Neural crest cell (in vitro differentiated cells): ENCODE results near the gene PSMA2. TPM values are rescaled to one million over a fixed set of nuclear protein-coding genes. Genes with fewer than 3 reads are reported as not detected.

Experiments
- DNase-seq: peaks from one replicate; pipeline ENCODE4 v3.0.0; 2021; ENCODE audit warnings: low read depth, mixed read lengths, low spot score
- H3K27ac Mint-ChIP-seq: one replicate; pipeline ENCODE4 v1.8.0; 2021; ENCODE audit warnings: mild to moderate bottlenecking, mixed read lengths; ENCODE audit not compliant: unreplicated experiment
- H3K27me3 Mint-ChIP-seq: 2 replicates; pipeline ENCODE4 v1.8.0; 2021; ENCODE audit warnings: low read depth, mild to moderate bottlenecking, mixed read lengths
- H3K36me3 Mint-ChIP-seq: 2 replicates; pipeline ENCODE4 v1.8.0; 2021; ENCODE audit warnings: low read depth, mild to moderate bottlenecking, mixed read lengths
- H3K4me1 Mint-ChIP-seq: 2 replicates; pipeline ENCODE4 v1.8.0; 2021; ENCODE audit warnings: mixed read lengths
- H3K4me3 Mint-ChIP-seq: one replicate; pipeline ENCODE4 v1.8.0; 2021; ENCODE audit warnings: mild to moderate bottlenecking, mixed read lengths
- H3K9me3 Mint-ChIP-seq: 2 replicates; pipeline ENCODE4 v1.8.0; 2021; ENCODE audit warnings: mixed read lengths
- CTCF ChIP-seq: fragments of 200-600 bp; sonication (generic); conservative IDR thresholded peaks from 2 replicates; pipeline ENCODE4 v1.5.0; 2021; ENCODE audit warnings: antibody characterized with exemption, mild to moderate bottlenecking
- long read RNA-seq: library from polyadenylated mRNA; unstranded; transcript quantifications from one replicate; pipeline ENCODE4 v2.0.0, GENCODE V29; 2020
- total RNA-seq: library from RNA; stranded (reverse); gene quantifications from 2 replicates; pipeline ENCODE4 v1.2.1, GENCODE V29; 2021

The PSMA2 gene
- total RNA-seq = 128 and 130 TPM in 2 replicates
- long read RNA-seq, transcript PSMA2-201 (8 exons, 1,487 nt) = major isoform, 329 of 337 reads
- long read RNA-seq, partial matches to known transcripts = 5 of 337 reads
- long read RNA-seq, other reads (novel, unspliced or antisense) = 2 of 337 reads

- no peaks in the 10 kb centered on the region for H3K27me3 Mint-ChIP-seq
- H3K4me1 Mint-ChIP-seq = peaks cover 47% of the 10 kb centered on the region
- no peaks in the 10 kb centered on the region for H3K9me3 Mint-ChIP-seq
- TF ChIP-seq CTCF = no peak
- DNase-seq = peak; percentile 76
- H3K36me3 Mint-ChIP-seq = peaks cover 8% of the 10 kb centered on the region
- H3K4me3 Mint-ChIP-seq = peak within 1 kb of the TSS; percentile 99
- peak within 1 kb of the TSS; percentile 98 for H3K27ac Mint-ChIP-seq
Measured at GRCh38 chr7:42931834-42932651, at the start of gene PSMA2, which contains the start of gene MRPL32. TSS of gene PSMA2 (minus strand) at chr7:42932174. CDS start at chr7:42932158, 16 bp downstream. TSS of gene MRPL32 (plus strand) at chr7:42932376. CDS start at chr7:42932387, 11 bp downstream.

- H3K9me3 Mint-ChIP-seq = peaks cover 10% of the 10 kb centered on the region
- no peak overlapping the region for H3K4me3 Mint-ChIP-seq
- no peak overlapping the region for H3K27ac Mint-ChIP-seq
- no peaks in the 10 kb centered on the region for H3K27me3 Mint-ChIP-seq
- H3K36me3 Mint-ChIP-seq = peaks cover 4% of the 10 kb centered on the region
- DNase-seq = no peak
- H3K4me1 Mint-ChIP-seq = peaks cover 5% of the 10 kb centered on the region
- TF ChIP-seq CTCF = no peak
Measured at GRCh38 chr7:42981601-42982000, 49.6 kb upstream of the PSMA2 start.

- peaks cover 4% of the 10 kb centered on the region for H3K36me3 Mint-ChIP-seq
Measured at GRCh38 chr7:42980514-42980913, 48.5 kb upstream of the PSMA2 start.

GRCh38 chr7:42980084-42980483, 48.1 kb upstream of the PSMA2 start:
- no peak overlapping the region for H3K4me3 Mint-ChIP-seq
- no peak for TF ChIP-seq CTCF
- peaks cover 5% of the 10 kb centered on the region for H3K4me1 Mint-ChIP-seq
- no peaks in the 10 kb centered on the region for H3K27me3 Mint-ChIP-seq
- peaks cover 4% of the 10 kb centered on the region for H3K36me3 Mint-ChIP-seq
- DNase-seq = no peak
- H3K9me3 Mint-ChIP-seq = peaks cover 10% of the 10 kb centered on the region
- no peak overlapping the region for H3K27ac Mint-ChIP-seq

More at GRCh38 chr7:42980514-42980913, 48.5 kb upstream of the PSMA2 start:
- TF ChIP-seq CTCF = no peak
- H3K9me3 Mint-ChIP-seq = peaks cover 10% of the 10 kb centered on the region
- no peak overlapping the region for H3K27ac Mint-ChIP-seq
- DNase-seq = no peak
- peaks cover 5% of the 10 kb centered on the region for H3K4me1 Mint-ChIP-seq
- H3K4me3 Mint-ChIP-seq = no peak overlapping the region
- H3K27me3 Mint-ChIP-seq = no peaks in the 10 kb centered on the region

- no peak for TF ChIP-seq CTCF
- H3K27me3 Mint-ChIP-seq = no peaks in the 10 kb centered on the region
- no peak overlapping the region for H3K4me3 Mint-ChIP-seq
- DNase-seq = no peak
- H3K9me3 Mint-ChIP-seq = peaks cover under 1% of the 10 kb centered on the region
- H3K27ac Mint-ChIP-seq = no peak overlapping the region
- peaks cover 5% of the 10 kb centered on the region for H3K4me1 Mint-ChIP-seq
- no peaks in the 10 kb centered on the region for H3K36me3 Mint-ChIP-seq
Measured at GRCh38 chr7:42978496-42978895, 46.5 kb upstream of the PSMA2 start.
